ENCODE data around the gene SELPLG. TPM values are rescaled to one million over a fixed set of nuclear protein-coding genes. Genes with fewer than 3 reads are reported as not detected.
A peak's percentile ranks its signal among the peaks of the same experiment; 100 is the strongest.
"Not testable (repeated sequence)": the region's sequence is repeated elsewhere in the genome, so short reads cannot be mapped to it uniquely, and the experiment has no call there.

The SELPLG gene
- total RNA-seq, 2 experiments from 2014 or later, result 56.8 to 60.1 TPM

DNA sequence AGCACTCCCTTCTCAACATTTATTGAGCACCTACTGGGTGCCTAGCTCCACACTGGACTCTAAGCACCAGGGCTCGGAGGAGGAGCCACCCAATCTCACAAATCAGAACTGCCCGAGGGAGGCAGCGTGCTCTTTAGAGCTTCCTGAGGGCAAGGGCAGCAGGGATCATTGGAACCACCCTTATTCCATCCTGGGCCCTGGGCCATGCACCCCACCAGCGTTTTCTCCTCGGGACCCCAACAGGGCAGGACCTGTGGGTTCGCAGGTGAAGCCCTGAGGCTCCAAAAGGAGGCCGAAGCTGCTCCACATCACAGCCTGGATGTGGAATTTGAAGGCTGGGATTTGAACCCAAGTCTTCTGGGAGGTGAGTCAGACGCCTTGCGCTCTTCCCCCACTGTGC is 51.2 kb downstream of the SELPLG start:
- H3K9me3 Mint-ChIP-seq, result peaks cover 3% of the 10 kb centered on the region
- ChIA-PET CTCF (no interaction called here), POLR2A (no interaction called here)
- no peaks in the 10 kb centered on the region for H3K4me1 Mint-ChIP-seq (ENCODE audit: low read depth)
- no peaks in the 10 kb centered on the region for H3K36me3 Mint-ChIP-seq
- no peaks in the 10 kb centered on the region for H3K27me3 Mint-ChIP-seq
- H3K27ac Mint-ChIP-seq, result no peak overlapping the region
- H3K4me3 Mint-ChIP-seq, result no peak overlapping the region
- DNase-seq, result no peak
- intact Hi-C loops (cut with micrococcal nuclease), result no loop called here

DNA sequence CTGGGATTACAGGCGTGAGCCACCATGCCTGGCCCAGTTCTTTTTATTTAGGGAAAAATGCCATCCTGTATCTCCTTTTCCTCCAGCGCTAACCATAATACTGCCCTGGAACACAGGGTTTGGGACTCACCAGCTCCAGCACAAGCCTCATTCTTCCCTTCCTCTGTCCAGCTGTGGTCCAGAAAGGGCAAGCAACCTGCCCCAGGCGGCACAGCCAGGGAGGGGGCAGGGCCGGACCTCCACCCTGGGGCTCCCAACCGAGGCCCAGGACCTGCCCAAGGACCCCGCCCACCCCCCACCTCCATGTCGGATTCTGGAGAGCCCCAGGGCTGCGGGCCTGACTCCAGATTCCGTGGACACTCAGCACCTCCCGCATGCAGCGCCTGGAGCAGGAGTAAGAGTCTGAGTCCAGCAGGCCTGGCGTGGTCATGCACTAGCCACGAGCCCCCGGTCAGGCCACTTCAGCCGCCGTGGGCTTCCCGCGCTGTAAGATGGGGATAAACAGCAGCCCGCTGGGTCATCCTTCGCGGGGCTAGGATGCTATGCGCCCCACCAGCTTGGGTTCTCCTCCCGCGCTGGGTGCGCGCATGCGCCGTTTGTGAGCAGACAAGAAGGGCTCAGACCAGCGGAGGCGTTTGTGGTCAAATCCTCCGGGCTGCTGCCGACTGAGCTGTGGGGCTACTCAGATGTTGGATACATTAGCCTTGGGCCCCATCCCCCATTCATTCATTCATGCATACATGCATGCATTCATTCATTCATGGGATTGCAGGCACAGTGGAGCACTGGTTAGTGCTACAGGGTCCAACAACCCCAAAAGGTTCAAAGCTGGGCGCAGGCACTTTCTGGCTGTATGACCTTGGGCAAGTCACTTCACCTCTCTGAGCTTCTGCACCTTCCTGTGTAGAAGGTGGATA is 52.1 kb downstream of the SELPLG start:
- CTCF ChIA-PET, result interaction anchor here (1.5 kb wide), 1 partner anchor 83 kb away, joined by 4 read pairs; no protein-coding TSS in a partner anchor
- no peak overlapping the region for H3K4me3 Mint-ChIP-seq

DNA sequence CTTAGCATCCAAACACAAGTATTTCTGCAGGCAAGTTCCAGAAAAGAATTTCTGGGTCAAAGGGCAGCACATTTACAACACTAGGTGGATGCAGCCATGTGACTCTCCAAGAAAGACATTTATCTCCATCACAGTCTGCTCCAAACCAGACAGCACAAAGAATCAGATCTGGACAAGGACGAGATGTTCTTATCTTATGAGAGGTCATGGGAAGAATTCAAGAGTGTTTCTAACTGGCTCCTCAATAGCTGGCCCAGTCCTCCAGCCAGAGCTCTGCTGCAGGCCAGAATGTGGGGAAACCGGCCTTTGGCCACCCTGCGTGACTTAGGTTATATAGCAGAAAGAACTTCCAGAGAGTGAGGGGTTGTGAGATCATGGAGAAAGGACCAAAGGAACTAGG is 53.2 kb downstream of the SELPLG start:
- no peak overlapping the region for H3K4me3 Mint-ChIP-seq
- no peaks in the 10 kb centered on the region for H3K36me3 Mint-ChIP-seq
- H3K27ac Mint-ChIP-seq, result no peak overlapping the region
- intact Hi-C loops (cut with micrococcal nuclease), result no loop called here
- CTCF ChIA-PET, result no interaction called here
- peaks cover 3% of the 10 kb centered on the region for H3K9me3 Mint-ChIP-seq
- POLR2A ChIA-PET, result no interaction called here
- peaks cover 2% of the 10 kb centered on the region for H3K4me1 Mint-ChIP-seq (ENCODE audit: low read depth)
- H3K27me3 Mint-ChIP-seq, result no peaks in the 10 kb centered on the region
- no peak for DNase-seq

More for the DNA sequence above, 52.1 kb downstream of the SELPLG start:
- POLR2A ChIA-PET, result no interaction called here
- peaks cover 3% of the 10 kb centered on the region for H3K9me3 Mint-ChIP-seq
- no peaks in the 10 kb centered on the region for H3K4me1 Mint-ChIP-seq (ENCODE audit: low read depth)
- DNase-seq, result no peak
- no peaks in the 10 kb centered on the region for H3K27me3 Mint-ChIP-seq
- H3K27ac Mint-ChIP-seq, result no peak overlapping the region
- intact Hi-C loops (cut with micrococcal nuclease), result no loop called here
- no peaks in the 10 kb centered on the region for H3K36me3 Mint-ChIP-seq

- H3K36me3 Mint-ChIP-seq, result no peaks in the 10 kb centered on the region
- no peak overlapping the region for H3K4me3 Mint-ChIP-seq
- ChIA-PET POLR2A (no interaction called here), CTCF (no interaction called here)
- H3K9me3 Mint-ChIP-seq, result peaks cover 3% of the 10 kb centered on the region
- no peak for DNase-seq
- peaks cover 15% of the 10 kb centered on the region for H3K4me1 Mint-ChIP-seq (ENCODE audit: low read depth)
- no peaks in the 10 kb centered on the region for H3K27me3 Mint-ChIP-seq
- no peak overlapping the region for H3K27ac Mint-ChIP-seq
- intact Hi-C loops (cut with micrococcal nuclease), result no loop called here
Observed at GRCh38 chr12:108578813-108579212, 54.9 kb downstream of the SELPLG start.

- Mint-ChIP-seq H3K36me3 (no peaks in the 10 kb centered on the region), H3K4me1 (ENCODE audit: low read depth) (peaks cover 20% of the 10 kb centered on the region), H3K9me3 (peaks cover 3% of the 10 kb centered on the region), H3K27me3 (no peaks in the 10 kb centered on the region), H3K27ac (no peak overlapping the region), H3K4me3 (no peak overlapping the region)
- POLR2A ChIA-PET, result no interaction called here
- intact Hi-C loops (cut with micrococcal nuclease), result no loop called here
- no peak for DNase-seq
- CTCF ChIA-PET, result interaction anchor here (1.7 kb wide), 1 partner anchor 39 kb away, joined by 14 read pairs; no protein-coding TSS in a partner anchor
Observed at GRCh38 chr12:108578264-108578663, 55.4 kb downstream of the SELPLG start.

DNA sequence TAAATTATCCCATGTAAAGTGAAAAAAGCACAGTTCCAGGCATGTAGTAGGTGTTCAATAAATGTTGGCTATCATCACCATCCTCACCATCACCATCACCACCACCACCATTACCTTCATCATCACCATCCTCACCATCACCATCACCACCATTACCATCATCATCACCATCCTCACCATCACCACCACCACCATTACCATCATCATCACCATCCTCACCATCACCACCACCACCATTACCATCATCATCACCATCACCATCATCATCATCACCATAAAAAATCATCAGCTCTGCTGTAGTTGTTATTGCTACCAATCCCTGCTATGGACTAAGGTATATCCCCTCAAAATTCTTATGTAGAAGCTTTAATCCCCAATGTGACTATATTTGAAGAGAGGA is 56.2 kb downstream of the SELPLG start:
- intact Hi-C loops (cut with micrococcal nuclease), result no loop called here
- Mint-ChIP-seq H3K36me3 (no peaks in the 10 kb centered on the region), H3K4me3 (no peak overlapping the region), H3K27me3 (no peaks in the 10 kb centered on the region), H3K27ac (no peak overlapping the region), H3K4me1 (ENCODE audit: low read depth) (peaks cover 28% of the 10 kb centered on the region), H3K9me3 (peaks cover 3% of the 10 kb centered on the region)
- POLR2A ChIA-PET, result no interaction called here
- DNase-seq, result no peak
- CTCF ChIA-PET, result interaction anchor here (1.1 to 1.7 kb wide), 3 partner anchors 9 to 65 kb away, joined by 3 to 14 read pairs (median 3); no protein-coding TSS in a partner anchor

- no peak overlapping the region for H3K4me3 Mint-ChIP-seq
- ChIA-PET POLR2A (no interaction called here), CTCF (interaction anchor here (1.1 to 1.7 kb wide), 3 partner anchors 8 to 64 kb away, joined by 3 to 14 read pairs (median 3); no protein-coding TSS in a partner anchor)
- no peak for DNase-seq
- peaks cover 33% of the 10 kb centered on the region for H3K4me1 Mint-ChIP-seq (ENCODE audit: low read depth)
- H3K36me3 Mint-ChIP-seq, result no peaks in the 10 kb centered on the region
- H3K27ac Mint-ChIP-seq, result no peak overlapping the region
- intact Hi-C loops (cut with micrococcal nuclease), result no loop called here
- peaks cover 3% of the 10 kb centered on the region for H3K9me3 Mint-ChIP-seq
- no peaks in the 10 kb centered on the region for H3K27me3 Mint-ChIP-seq
Observed at GRCh38 chr12:108576660-108577234, 56.9 kb downstream of the SELPLG start.

DNA sequence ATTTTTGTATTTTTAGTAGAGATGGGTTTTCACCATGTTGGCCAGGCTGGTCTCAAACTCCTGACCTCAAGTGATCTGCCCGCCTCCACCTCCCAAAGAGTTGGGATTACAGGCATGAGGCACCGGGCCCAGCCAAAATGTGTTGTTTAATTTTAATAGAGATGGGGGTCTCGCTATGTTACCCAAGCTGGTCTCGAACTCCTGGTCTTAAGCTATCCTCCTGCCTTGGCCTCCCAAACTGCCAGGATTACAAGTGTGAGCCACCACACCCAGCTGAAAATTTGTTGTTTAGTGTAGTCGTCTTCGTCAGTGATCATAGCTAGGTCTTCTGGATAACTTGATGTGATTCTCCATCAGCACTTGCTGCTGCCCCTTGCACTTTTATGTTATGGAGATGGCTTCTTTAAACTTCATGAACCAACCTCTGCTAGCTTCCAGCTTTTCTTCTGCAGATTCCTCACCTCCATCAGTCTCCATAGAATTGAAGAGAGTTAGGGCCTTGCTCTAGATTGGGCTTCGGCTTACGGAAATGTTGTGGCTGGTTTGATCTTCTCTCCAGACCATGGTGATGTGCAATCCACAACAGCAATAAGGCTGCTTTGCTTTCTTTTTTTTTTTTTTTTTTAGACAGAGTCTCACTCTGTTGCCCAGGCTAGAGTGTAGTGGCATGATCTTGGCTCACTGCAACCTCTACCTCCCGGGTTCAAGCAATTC is 58.3 kb downstream of the SELPLG start:
- peaks cover 40% of the 10 kb centered on the region for H3K4me1 Mint-ChIP-seq (ENCODE audit: low read depth)
- DNase-seq, result no peak
- no peak overlapping the region for H3K27ac Mint-ChIP-seq
- H3K9me3 Mint-ChIP-seq, result peaks cover 3% of the 10 kb centered on the region
- POLR2A ChIA-PET, result no interaction called here
- intact Hi-C loops (cut with micrococcal nuclease), result no loop called here
- no peaks in the 10 kb centered on the region for H3K27me3 Mint-ChIP-seq
- CTCF ChIA-PET, result interaction anchor here (1.5 to 1.9 kb wide), 3 partner anchors 12 to 375 kb away, joined by 3 to 9 read pairs (median 8); no protein-coding TSS in a partner anchor
- no peak overlapping the region for H3K4me3 Mint-ChIP-seq
- H3K36me3 Mint-ChIP-seq, result peaks cover 3% of the 10 kb centered on the region

DNA sequence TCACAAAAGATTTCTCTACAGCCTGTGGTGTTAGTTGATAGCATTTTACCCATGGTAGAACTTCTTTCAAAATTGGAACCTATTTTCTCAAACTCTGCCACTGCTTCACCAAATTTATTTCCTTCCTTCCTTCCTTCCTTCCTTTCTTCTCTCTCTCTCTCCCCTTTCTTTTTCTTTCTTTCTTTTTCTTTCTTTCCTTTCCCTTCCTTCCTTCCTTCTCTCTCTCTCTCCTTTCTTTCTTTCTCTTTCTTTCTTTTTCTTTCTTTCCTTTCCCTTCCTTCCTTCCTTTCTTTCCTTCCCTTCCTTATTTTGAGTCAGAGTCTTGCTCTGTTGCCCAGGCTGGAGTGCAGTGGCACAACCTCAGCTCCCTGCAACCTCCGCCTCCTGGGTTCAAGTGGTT is 59.4 kb downstream of the SELPLG start:
- intact Hi-C loops (cut with micrococcal nuclease); H3K27me3 Mint-ChIP-seq; H3K27ac Mint-ChIP-seq; H3K4me3 Mint-ChIP-seq; H3K9me3 Mint-ChIP-seq; DNase-seq; H3K36me3 Mint-ChIP-seq: not testable (repeated sequence)
- ChIA-PET POLR2A (interaction anchor here (0.7 to 1.0 kb wide), 2 partner anchors 10 to 1659 kb away, joined by 3 to 4 read pairs; no protein-coding TSS in a partner anchor), CTCF (interaction anchor here (1.5 to 18.8 kb wide), 3 partner anchors 11 to 376 kb away, joined by 3 to 472 read pairs (median 8); no protein-coding TSS in a partner anchor)
- H3K4me1 Mint-ChIP-seq (ENCODE audit: low read depth), result peaks cover 48% of the 10 kb centered on the region

DNA sequence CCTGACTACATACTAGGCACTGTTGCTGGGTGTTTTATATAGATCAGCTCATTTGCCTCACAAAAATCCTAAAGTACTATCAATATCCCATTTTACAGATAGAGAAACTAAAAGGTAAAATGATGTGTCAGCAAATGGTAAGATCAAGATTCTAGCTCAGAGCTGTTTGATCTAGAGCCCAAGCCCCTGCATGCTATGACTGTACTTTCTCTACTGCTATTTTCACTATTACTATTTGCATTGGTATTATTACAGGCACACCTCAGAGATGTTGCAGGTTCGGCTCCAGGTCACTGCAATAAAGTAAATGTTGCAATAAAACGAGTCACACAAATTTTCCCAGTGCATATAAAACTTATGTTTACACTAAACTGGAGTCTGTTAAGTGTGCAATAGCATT is 60.4 kb downstream of the SELPLG start:
- H3K27me3 Mint-ChIP-seq, result no peaks in the 10 kb centered on the region
- H3K36me3 Mint-ChIP-seq, result peaks cover 15% of the 10 kb centered on the region
- intact Hi-C loops (cut with micrococcal nuclease), result loop anchor here (1.0 kb wide), 1 partner anchor 44 kb away; no protein-coding TSS in a partner anchor
- peaks cover 58% of the 10 kb centered on the region for H3K4me1 Mint-ChIP-seq (ENCODE audit: low read depth)
- peak; percentile 54 for DNase-seq
- no peaks in the 10 kb centered on the region for H3K9me3 Mint-ChIP-seq
- H3K4me3 Mint-ChIP-seq, result no peak overlapping the region
- ChIA-PET CTCF (interaction anchor here (0.6 to 18.8 kb wide), 3 partner anchors 11 to 91 kb away, joined by 3 to 472 read pairs (median 4); partner anchors contain the start of gene ISCU), POLR2A (interaction anchor here (0.9 to 1.4 kb wide), 3 partner anchors 9 to 43 kb away, joined by 3 to 8 read pairs (median 3); partner anchors contain the start of gene ISCU)
- no peak overlapping the region for H3K27ac Mint-ChIP-seq

GRCh38 chr12:108572166-108572790 is 61.4 kb downstream of the SELPLG start:
- Mint-ChIP-seq H3K9me3 (no peaks in the 10 kb centered on the region), H3K4me3 (no peak overlapping the region), H3K36me3 (peaks cover 25% of the 10 kb centered on the region), H3K27me3 (no peaks in the 10 kb centered on the region), H3K4me1 (ENCODE audit: low read depth) (peaks cover 68% of the 10 kb centered on the region), H3K27ac (no peak overlapping the region)
- POLR2A ChIA-PET, result interaction anchor here (1.4 kb wide), 1 partner anchor 44 kb away, joined by 8 read pairs; no protein-coding TSS in a partner anchor
- CTCF ChIA-PET, result interaction anchor here (2.4 to 18.8 kb wide), 2 partner anchors 44 to 231 kb away, joined by 11 to 472 read pairs; no protein-coding TSS in a partner anchor
- peak; percentile 26 for DNase-seq
- intact Hi-C loops (cut with micrococcal nuclease), result loop anchor here (1.0 kb wide), 1 partner anchor 231 kb away; no protein-coding TSS in a partner anchor

Measured in activated CD4-positive, alpha-beta memory T cell treated with anti-CD3 and anti-CD28 coated beads for 36 hours (primary cell).